Esophagus (tissue), 2 donors: ENCODE results near the gene HNRNPF. TPM values are rescaled to one million over a fixed set of nuclear protein-coding genes. Genes with fewer than 3 reads are reported as not detected.

ENCODE experiments used
- polyA plus RNA-seq, 2 donors: library from polyadenylated mRNA; stranded (reverse); fragments of 200-250 nt; gene quantifications; one replicate each; pipeline ENCODE4 v1.2.3, GENCODE V29; 2013
- donor health status: healthy with polysubstance abuse.
- donor health status: Bipolar disorder and iron deficiency.

HNRNPF gene
- polyA plus RNA-seq, 2 donors = 59.1 to 128 TPM

Other genes with a start within 250 kb of the HNRNPF start
- gene RASGEF1A, start 142.1 kb downstream of the HNRNPF start, polyA plus RNA-seq = under 1 TPM; 0.18 to 0.95 TPM
- gene FXYD4, start 37.5 kb downstream of the HNRNPF start, polyA plus RNA-seq = not detected
- gene ZNF487, start 27.9 kb upstream of the HNRNPF start, polyA plus RNA-seq = 1 to 10 TPM; 2.7 to 3.7 TPM
- gene ZNF239, start 165.4 kb upstream of the HNRNPF start, polyA plus RNA-seq = under 1 TPM; 0.61 to 0.72 TPM
- gene ZNF485, start 197.3 kb upstream of the HNRNPF start, polyA plus RNA-seq = 1 to 10 TPM; 1.8 to 2.8 TPM
- gene ZNF32, start 239.7 kb upstream of the HNRNPF start, polyA plus RNA-seq = 10 to 100 TPM; 19.9 to 23.0 TPM